Peyer's patch (tissue), 4 donors: ENCODE measurements around the gene CWC15.

ENCODE experiments used
- CTCF ChIP-seq, 6 experiments: fragments of 450-650 bp in 4 of 6; fragments of 200-600 bp in 2 of 6; sonication (generic) in 1 of 6; IDR thresholded peaks; one replicate each; pipeline ENCODE4 v1.5.1; 2017 to 2019; ENCODE audit warnings: antibody characterized with exemption in 6 of 6, mild to moderate bottlenecking in 3 of 6, moderate library complexity in 1 of 6
- POLR2A ChIP-seq, 2 donors: fragments of 450-650 bp; IDR thresholded peaks; one replicate each; pipeline ENCODE4 v1.5.1; 2017; ENCODE audit warnings: antibody characterized with exemption in 2 of 2, mild to moderate bottlenecking in 2 of 2, moderate library complexity in 2 of 2

GRCh38 chr11:94961255-94961654, 12.1 kb downstream of the CWC15 start:
- TF ChIP-seq CTCF (IDR thresholded peaks at IDR 0.05) (no peak), POLR2A (IDR thresholded peaks at IDR 0.05) (no peak)
